GM12878 (cell line): ENCODE results near the gene EGFR. TPM values are rescaled to one million over a fixed set of nuclear protein-coding genes. Genes with fewer than 3 reads are reported as not detected.

Source experiments
- ATAC-seq: fragments of 200-7000 bp; cut with Tn5 transposase; 3 replicates; pipeline ENCODE4 v1.9.1; 2020; ENCODE audit warnings: mild to moderate bottlenecking, moderate library complexity
- BruUV-seq: library from RNA; stranded (reverse); fragments of 400-500 nt; replicated peaks from 2 replicates; lab custom pipeline; 2021; lab: Mats Ljungman, UMichigan
- CTCF ChIA-PET: fragments of 300-600 bp; sonication (Branson Sonifier 250); formaldehyde crosslinking; extraction: SDS; loops from one replicate; lab custom pipeline; 2021; ENCODE audit warnings: inconsistent platforms; lab: Yijun Ruan, JAX
- POLR2A ChIA-PET: fragments of 350-600 bp; formaldehyde crosslinking; extraction: SDS; loops from one replicate; lab custom pipeline; 2021; ENCODE audit warnings: inconsistent platforms; lab: Charles Lee
- RAD21 ChIA-PET: fragments of 300-600 bp; sonication (Branson Sonifier 250); formaldehyde crosslinking; loops from one replicate; lab custom pipeline; 2023; ENCODE audit warnings: antibody characterized with exemption; ENCODE audit not compliant: unreplicated experiment; lab: Charles Lee
- SMC1A ChIA-PET: fragments of 300-600 bp; sonication (Branson Sonifier 250); formaldehyde crosslinking; loops from one replicate; lab custom pipeline; 2023; ENCODE audit not compliant: unreplicated experiment, uncharacterized antibody; lab: Charles Lee
- DNase-seq: peaks from one replicate; pipeline ENCODE4 v3.0.0-alpha.2; 2011; ENCODE audit warnings: low read depth, low spot score
- FAIRE-seq: peaks from 3 replicates; lab custom pipeline; 2011; peaks lifted over from hg19 to GRCh38; lab: Jason Lieb, UNC
- H2AFZ ChIP-seq: 2 replicates; pipeline ENCODE4 v1.6.0; 2011; ENCODE audit warnings: low read depth, low read length, control low read depth; ENCODE audit not compliant: control insufficient read depth
- H3K27ac ChIP-seq: 2 replicates; pipeline ENCODE4 v1.5.1; 2011; ENCODE audit warnings: control low read depth; ENCODE audit not compliant: control insufficient read depth, insufficient read depth
- H3K27me3 ChIP-seq, 2 experiments: replicated peaks in 1 of 2; 2 replicates each; pipeline versions ENCODE4 v1.6.0 to v1.6.1; 2011; ENCODE audit warnings: low read length in 1 of 2; ENCODE audit not compliant: control insufficient read depth in 2 of 2, insufficient read depth in 2 of 2
- H3K36me3 ChIP-seq, 2 experiments: 2 replicates each; pipeline ENCODE4 v1.5.1; 2011; ENCODE audit warnings: low read length in 1 of 2; ENCODE audit not compliant: control insufficient read depth in 2 of 2, insufficient read depth in 2 of 2
- H3K4me1 ChIP-seq: 2 replicates; pipeline ENCODE4 v1.6.1; 2011; ENCODE audit warnings: mild to moderate bottlenecking, low read length, moderate library complexity, mixed read lengths; ENCODE audit not compliant: control insufficient read depth, insufficient read depth
- H3K4me2 ChIP-seq: 2 replicates; pipeline ENCODE4 v1.6.0; 2011; ENCODE audit warnings: control low read depth; ENCODE audit not compliant: control insufficient read depth, insufficient read depth
- H3K4me3 ChIP-seq: fragments of 200-600 bp; sonication (generic); 2 replicates; pipeline ENCODE4 v1.5.1; 2016
- H3K79me2 ChIP-seq: 2 replicates; pipeline ENCODE4 v1.6.0; 2011; ENCODE audit warnings: low read length; ENCODE audit not compliant: control insufficient read depth, insufficient read depth
- H3K9ac ChIP-seq: 2 replicates; pipeline ENCODE4 v1.8.0; 2011; ENCODE audit warnings: low read length, control low read depth, mixed read lengths; ENCODE audit not compliant: control insufficient read depth, insufficient read depth
- H3K9me3 ChIP-seq: replicated peaks from 3 replicates; pipeline ENCODE4 v1.5.1; 2011; ENCODE audit warnings: mild to moderate bottlenecking, low read length; ENCODE audit not compliant: control insufficient read depth, insufficient read depth
- H4K20me1 ChIP-seq: 2 replicates; pipeline ENCODE4 v1.6.0; 2011; ENCODE audit not compliant: control insufficient read depth, insufficient read depth
- EP300 ChIP-seq, 2 experiments: fragments of 150-350 bp in 1 of 2; IDR thresholded peaks; 2 replicates each; pipeline ENCODE4 v1.6.1; 2011 to 2012; ENCODE audit warnings: low read depth in 2 of 2, low read length in 2 of 2, borderline replicate concordance in 1 of 2, improper control_type of control experiment in 1 of 2, inconsistent platforms in 1 of 2; ENCODE audit not compliant: control insufficient read depth in 1 of 2
- IRF4 ChIP-seq: IDR thresholded peaks from 2 replicates; pipeline ENCODE4 v1.6.1; 2011; ENCODE audit warnings: low read depth, low read length
- JUND ChIP-seq: IDR thresholded peaks from 2 replicates; pipeline ENCODE4 v1.6.1; 2012; ENCODE audit warnings: low read depth, mild to moderate bottlenecking, low read length, improper control_type of control experiment, moderate library complexity
- MTA2 ChIP-seq: fragments of 450-650 bp; IDR thresholded peaks from 2 replicates; pipeline ENCODE4 v1.6.1; 2016; ENCODE audit warnings: low read depth, mild to moderate bottlenecking, moderate library complexity
- NFIC ChIP-seq: IDR thresholded peaks from 2 replicates; pipeline ENCODE4 v1.6.1; 2012; ENCODE audit warnings: low read depth, mild to moderate bottlenecking, inconsistent platforms, low read length, moderate library complexity
- NR2F1 ChIP-seq: fragments of 450-650 bp; conservative IDR thresholded peaks from 2 replicates; pipeline ENCODE4 v1.6.1; 2017; ENCODE audit warnings: mild to moderate bottlenecking
- SMC3 ChIP-seq: IDR thresholded peaks from 2 replicates; pipeline ENCODE4 v1.6.1; 2011; ENCODE audit warnings: low read length, improper control_type of control experiment, borderline replicate concordance
- TCF7 ChIP-seq: IDR thresholded peaks from 2 replicates; pipeline ENCODE4 v1.6.1; 2014; ENCODE audit warnings: antibody characterized with exemption, borderline replicate concordance
- USF1 ChIP-seq: IDR thresholded peaks from 2 replicates; pipeline ENCODE4 v1.6.1; 2011; ENCODE audit warnings: borderline replicate concordance, low read depth, mild to moderate bottlenecking, moderate library complexity, mixed read lengths, low read length; ENCODE audit not compliant: insufficient read depth; ENCODE audit errors: extremely low read length
- USF2 ChIP-seq: IDR thresholded peaks from 2 replicates; pipeline ENCODE4 v1.6.1; 2011; ENCODE audit warnings: low read depth, low read length, improper control_type of control experiment, borderline replicate concordance
- YBX1 ChIP-seq: fragments of 450-650 bp; IDR thresholded peaks from 2 replicates; pipeline ENCODE4 v1.6.1; 2016; ENCODE audit warnings: antibody characterized with exemption
- ZNF384 ChIP-seq: IDR thresholded peaks from 2 replicates; pipeline ENCODE4 v1.6.1; 2012; ENCODE audit warnings: low read depth, mild to moderate bottlenecking, low read length, improper control_type of control experiment, borderline replicate concordance
- WGBS: methylation state at CpG from one replicate; pipeline ENCODE4 v1.1.6; 2016; ENCODE audit warnings: low lambda C conversion rate; ENCODE audit not compliant: insufficient replicate concordance, insufficient coverage; ENCODE audit errors: missing lambda C conversion rate; 5-methylcytosine and 5-hydroxymethylcytosine counted together
- in situ Hi-C: fragments of 300-500 bp; cut with MboI; formaldehyde crosslinking; loops from 9 replicates; pipeline ENCODE4 v1.14.3; 2018; ENCODE audit warnings: mixed read lengths
- intact Hi-C: fragments of 100-400 bp; cut with micrococcal nuclease; formaldehyde crosslinking; loops from one replicate; pipeline ENCODE4 v1.14.2; 2022; ENCODE audit not compliant: unreplicated experiment
- polyA plus RNA-seq, 11 experiments: library from polyadenylated mRNA; depleted of rRNA in 4 of 11; unstranded in 6 of 11; stranded (reverse) in 5 of 11; fragments of >200 nt; fragmentation: Nextera tagmentation in 4 of 11; fragmentation: Illumina TruSeq in 1 of 11; extraction: Ambion mirVana in 4 of 11; extraction: Trizol in 1 of 11; gene quantifications; 1 replicate in 1 of 11; 2 replicates in 10 of 11; pipeline versions ENCODE4 v1.2.1 to v1.2.3, GENCODE V29; 2011 to 2016; ENCODE audit warnings: inconsistent platforms in 2 of 11, missing spikeins in 2 of 11, low read depth in 1 of 11
- total RNA-seq, 4 experiments: library from RNA; depleted of rRNA in 3 of 4; stranded (reverse); fragments of >200 nt in 3 of 4; fragmentation: Illumina TruSeq in 1 of 4; extraction: Trizol in 1 of 4; gene quantifications; 2 replicates each; pipeline versions ENCODE4 v1.2.1 to v1.2.3, GENCODE V29; 2013 to 2021
- TF ChIP-seq, protein P1 (sequence below): fragments of 450-650 bp; IDR thresholded peaks from 2 replicates; pipeline ENCODE4 v1.6.1; 2014; ENCODE audit warnings: mild to moderate bottlenecking
- TF ChIP-seq, protein P2 (sequence below): fragments of 450-650 bp; IDR thresholded peaks from 2 replicates; pipeline ENCODE4 v1.6.1; 2017; ENCODE audit warnings: mild to moderate bottlenecking, moderate library complexity
- TF ChIP-seq, protein P3 (sequence below): fragments of 450-650 bp; conservative IDR thresholded peaks from 2 replicates; pipeline ENCODE4 v1.6.1; 2017; ENCODE audit warnings: mild to moderate bottlenecking, moderate library complexity

Gene EGFR
- total and polyA plus RNA-seq, 10 of the 15 experiments (the other 5 are each of a cell fraction or from before 2014, with no cell fraction given), result 0.01 to 0.31 TPM; not detected in 8

- WGBS, result 93% methylated on average over 1 of the region's 1 CpG
- ChIA-PET RAD21 (interaction anchor here (1.0 to 1.5 kb wide), 2 partner anchors 458 to 459 kb away, joined by 3 to 5 read pairs; no protein-coding TSS in a partner anchor), CTCF (interaction anchor here (0.8 to 1.1 kb wide), 2 partner anchors 9 to 196 kb away, joined by 3 read pairs; no protein-coding TSS in a partner anchor), SMC1A (interaction anchor here (0.6 kb wide), 1 partner anchor 197 kb away, joined by 4 read pairs; no protein-coding TSS in a partner anchor), POLR2A (no interaction called here)
- no peaks in the 10 kb centered on the region for H3K79me2 ChIP-seq
- no peak for DNase-seq
- in situ Hi-C loops (no loop called here), intact Hi-C loops (no loop called here)
- BruUV-seq, result no TSS peak
- H4K20me1 ChIP-seq, result no peaks in the 10 kb centered on the region
- H3K4me1 ChIP-seq, result no peaks in the 10 kb centered on the region
- H3K9ac ChIP-seq, result no peak overlapping the region
- H3K36me3 ChIP-seq, result no peaks in the 10 kb centered on the region
- H3K4me2 ChIP-seq, result no peak overlapping the region
- H3K4me3 ChIP-seq, result no peak overlapping the region
- ATAC-seq, result no peak
- H3K9me3 ChIP-seq, result no peaks in the 10 kb centered on the region
- no peak for FAIRE-seq
- no peak overlapping the region for H2AFZ ChIP-seq
- H3K27me3 ChIP-seq, result peaks cover 0 to 3% of the 10 kb centered on the region in 2 experiments; a peak in 1 of 4 replicates
- no peak overlapping the region for H3K27ac ChIP-seq
- TF ChIP-seq USF2 (no peak), ZNF384 (no peak), NFIC (no peak), EP300 (IDR thresholded peaks at IDR 0.05; ENCODE audit: borderline replicate concordance in 1 of 2, control insufficient read depth in 1 of 2, low read depth in 2 of 2, low read length in 2 of 2) (no peak), MTA2 (no peak), JUND (no peak), IRF4 (no peak), YBX1 (no peak), NR2F1 (no peak), TCF7 (no peak), USF1 (no peak), SMC3 (no peak)
- TF ChIP-seq, protein P1, sequence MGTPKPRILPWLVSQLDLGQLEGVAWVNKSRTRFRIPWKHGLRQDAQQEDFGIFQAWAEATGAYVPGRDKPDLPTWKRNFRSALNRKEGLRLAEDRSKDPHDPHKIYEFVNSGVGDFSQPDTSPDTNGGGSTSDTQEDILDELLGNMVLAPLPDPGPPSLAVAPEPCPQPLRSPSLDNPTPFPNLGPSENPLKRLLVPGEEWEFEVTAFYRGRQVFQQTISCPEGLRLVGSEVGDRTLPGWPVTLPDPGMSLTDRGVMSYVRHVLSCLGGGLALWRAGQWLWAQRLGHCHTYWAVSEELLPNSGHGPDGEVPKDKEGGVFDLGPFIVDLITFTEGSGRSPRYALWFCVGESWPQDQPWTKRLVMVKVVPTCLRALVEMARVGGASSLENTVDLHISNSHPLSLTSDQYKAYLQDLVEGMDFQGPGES, result no peak
- TF ChIP-seq, protein P2, sequence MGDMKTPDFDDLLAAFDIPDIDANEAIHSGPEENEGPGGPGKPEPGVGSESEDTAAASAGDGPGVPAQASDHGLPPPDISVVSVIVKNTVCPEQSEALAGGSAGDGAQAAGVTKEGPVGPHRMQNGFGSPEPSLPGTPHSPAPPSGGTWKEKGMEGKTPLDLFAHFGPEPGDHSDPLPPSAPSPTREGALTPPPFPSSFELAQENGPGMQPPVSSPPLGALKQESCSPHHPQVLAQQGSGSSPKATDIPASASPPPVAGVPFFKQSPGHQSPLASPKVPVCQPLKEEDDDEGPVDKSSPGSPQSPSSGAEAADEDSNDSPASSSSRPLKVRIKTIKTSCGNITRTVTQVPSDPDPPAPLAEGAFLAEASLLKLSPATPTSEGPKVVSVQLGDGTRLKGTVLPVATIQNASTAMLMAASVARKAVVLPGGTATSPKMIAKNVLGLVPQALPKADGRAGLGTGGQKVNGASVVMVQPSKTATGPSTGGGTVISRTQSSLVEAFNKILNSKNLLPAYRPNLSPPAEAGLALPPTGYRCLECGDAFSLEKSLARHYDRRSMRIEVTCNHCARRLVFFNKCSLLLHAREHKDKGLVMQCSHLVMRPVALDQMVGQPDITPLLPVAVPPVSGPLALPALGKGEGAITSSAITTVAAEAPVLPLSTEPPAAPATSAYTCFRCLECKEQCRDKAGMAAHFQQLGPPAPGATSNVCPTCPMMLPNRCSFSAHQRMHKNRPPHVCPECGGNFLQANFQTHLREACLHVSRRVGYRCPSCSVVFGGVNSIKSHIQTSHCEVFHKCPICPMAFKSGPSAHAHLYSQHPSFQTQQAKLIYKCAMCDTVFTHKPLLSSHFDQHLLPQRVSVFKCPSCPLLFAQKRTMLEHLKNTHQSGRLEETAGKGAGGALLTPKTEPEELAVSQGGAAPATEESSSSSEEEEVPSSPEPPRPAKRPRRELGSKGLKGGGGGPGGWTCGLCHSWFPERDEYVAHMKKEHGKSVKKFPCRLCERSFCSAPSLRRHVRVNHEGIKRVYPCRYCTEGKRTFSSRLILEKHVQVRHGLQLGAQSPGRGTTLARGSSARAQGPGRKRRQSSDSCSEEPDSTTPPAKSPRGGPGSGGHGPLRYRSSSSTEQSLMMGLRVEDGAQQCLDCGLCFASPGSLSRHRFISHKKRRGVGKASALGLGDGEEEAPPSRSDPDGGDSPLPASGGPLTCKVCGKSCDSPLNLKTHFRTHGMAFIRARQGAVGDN, result no peak
- TF ChIP-seq, protein P3, sequence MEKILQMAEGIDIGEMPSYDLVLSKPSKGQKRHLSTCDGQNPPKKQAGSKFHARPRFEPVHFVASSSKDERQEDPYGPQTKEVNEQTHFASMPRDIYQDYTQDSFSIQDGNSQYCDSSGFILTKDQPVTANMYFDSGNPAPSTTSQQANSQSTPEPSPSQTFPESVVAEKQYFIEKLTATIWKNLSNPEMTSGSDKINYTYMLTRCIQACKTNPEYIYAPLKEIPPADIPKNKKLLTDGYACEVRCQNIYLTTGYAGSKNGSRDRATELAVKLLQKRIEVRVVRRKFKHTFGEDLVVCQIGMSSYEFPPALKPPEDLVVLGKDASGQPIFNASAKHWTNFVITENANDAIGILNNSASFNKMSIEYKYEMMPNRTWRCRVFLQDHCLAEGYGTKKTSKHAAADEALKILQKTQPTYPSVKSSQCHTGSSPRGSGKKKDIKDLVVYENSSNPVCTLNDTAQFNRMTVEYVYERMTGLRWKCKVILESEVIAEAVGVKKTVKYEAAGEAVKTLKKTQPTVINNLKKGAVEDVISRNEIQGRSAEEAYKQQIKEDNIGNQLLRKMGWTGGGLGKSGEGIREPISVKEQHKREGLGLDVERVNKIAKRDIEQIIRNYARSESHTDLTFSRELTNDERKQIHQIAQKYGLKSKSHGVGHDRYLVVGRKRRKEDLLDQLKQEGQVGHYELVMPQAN, result no peak
These were observed 228.6 kb downstream of the EGFR start for GRCh38 chr7:55247428-55247827.
